Retina (tissue), 1 donor: ENCODE results near the gene CCDC178.
"Not testable (repeated sequence)": the region's sequence is repeated elsewhere in the genome, so short reads cannot be mapped to it uniquely, and the experiment has no call there.

ENCODE experiments used
- DNase-seq: peaks from one replicate; pipeline ENCODE4 v3.0.0-alpha.2; 2016

CCDC178 gene

GRCh38 chr18:32974421-32975162, 465.9 kb downstream of the CCDC178 start:
- DNase-seq, result peak; percentile 58

GRCh38 chr18:32968248-32968647, 472.3 kb downstream of the CCDC178 start:
- no peak for DNase-seq

GRCh38 chr18:32966141-32966540, 474.4 kb downstream of the CCDC178 start:
- DNase-seq, result no peak

- no peak for DNase-seq
Measured at GRCh38 chr18:32961538-32961937, 479.0 kb downstream of the CCDC178 start.

- no peak for DNase-seq
Measured at GRCh38 chr18:32958746-32959145, 481.8 kb downstream of the CCDC178 start.

- no peak for DNase-seq
Measured at GRCh38 chr18:32956591-32957315, 483.8 kb downstream of the CCDC178 start.

GRCh38 chr18:32952318-32952717, 488.2 kb downstream of the CCDC178 start:
- not testable (repeated sequence) for DNase-seq

- DNase-seq, result peak; percentile 62
Measured at GRCh38 chr18:32937597-32937996, 502.9 kb downstream of the CCDC178 start.

- peak; percentile 61 for DNase-seq
Measured at GRCh38 chr18:32937066-32937465, 503.5 kb downstream of the CCDC178 start.

- no peak for DNase-seq
Measured at GRCh38 chr18:32934201-32934600, 506.3 kb downstream of the CCDC178 start.

- DNase-seq, result no peak
Measured at GRCh38 chr18:32930695-32931301, 509.7 kb downstream of the CCDC178 start.

GRCh38 chr18:32929213-32929612, 511.3 kb downstream of the CCDC178 start:
- no peak for DNase-seq

GRCh38 chr18:32922951-32923430, 517.5 kb downstream of the CCDC178 start:
- DNase-seq, result no peak

- DNase-seq, result no peak
Measured at GRCh38 chr18:32920796-32921787, 519.4 kb downstream of the CCDC178 start.

- DNase-seq, result no peak
Measured at GRCh38 chr18:32919799-32920198, 520.7 kb downstream of the CCDC178 start.

GRCh38 chr18:32918692-32919250, 521.8 kb downstream of the CCDC178 start:
- DNase-seq, result no peak

- DNase-seq, result no peak
Measured at GRCh38 chr18:32915516-32915915, 525.0 kb downstream of the CCDC178 start.

GRCh38 chr18:32911660-32912284, 528.7 kb downstream of the CCDC178 start:
- DNase-seq, result no peak

- DNase-seq, result no peak
Measured at GRCh38 chr18:32910694-32911296, 529.7 kb downstream of the CCDC178 start.

GRCh38 chr18:32909798-32910561, 530.5 kb downstream of the CCDC178 start:
- no peak for DNase-seq
